GM18517 (cell line): ENCODE measurements around the gene TTC39B.
"Not testable (repeated sequence)": the region's sequence is repeated elsewhere in the genome, so short reads cannot be mapped to it uniquely, and the experiment has no call there.

Experiments used
- ATAC-seq: cut with Tn5 transposase; IDR thresholded peaks from one replicate; pipeline ENCODE4 v1.9.1; 2021; ENCODE audit warnings: mild to moderate bottlenecking, moderate library complexity; ENCODE audit not compliant: unreplicated experiment

TTC39B gene

DNA sequence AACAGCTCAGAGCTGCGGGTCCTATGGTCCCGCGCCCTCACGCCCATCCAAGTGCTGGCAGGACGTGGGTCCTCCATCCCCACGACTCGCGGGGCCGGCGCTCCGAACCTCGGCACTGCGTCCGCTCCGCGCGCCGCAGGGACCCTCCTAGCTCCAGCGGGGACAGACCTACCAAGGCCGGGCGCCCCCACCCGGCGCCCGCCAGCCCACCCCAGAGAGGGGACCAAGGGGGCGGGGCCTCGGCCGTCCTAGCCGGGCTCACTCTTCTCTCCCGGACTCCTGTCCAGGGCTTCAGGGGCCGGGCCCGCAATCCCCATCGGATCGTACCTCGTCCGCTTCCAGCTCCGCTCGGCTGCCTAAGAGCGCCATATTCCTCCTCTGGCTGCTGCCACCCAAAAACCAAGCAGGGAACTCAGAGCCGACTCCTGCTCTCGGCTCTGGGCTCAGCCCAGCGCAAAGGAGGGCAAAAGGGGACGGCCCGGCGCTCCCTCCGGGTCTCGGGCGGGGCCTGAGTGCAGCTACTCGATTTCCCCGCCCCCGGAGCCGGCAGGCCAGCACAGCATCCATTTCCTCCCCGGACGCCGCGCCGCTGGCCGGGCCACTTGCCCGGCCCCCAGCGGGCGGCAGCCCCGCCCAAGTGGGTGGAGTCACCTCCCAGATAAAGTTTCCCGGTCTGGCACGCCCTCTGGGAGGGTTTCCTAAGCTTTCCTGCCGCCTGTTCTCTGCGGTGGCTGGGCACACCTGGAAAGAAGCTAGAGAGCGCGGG, at the start of gene TTC39B:
TSS of gene TTC39B (minus strand) at position 460 of the 766 bp plus-strand sequence. CDS start at position 369, 91 bp downstream.
- ATAC-seq = peak; percentile 89

DNA sequence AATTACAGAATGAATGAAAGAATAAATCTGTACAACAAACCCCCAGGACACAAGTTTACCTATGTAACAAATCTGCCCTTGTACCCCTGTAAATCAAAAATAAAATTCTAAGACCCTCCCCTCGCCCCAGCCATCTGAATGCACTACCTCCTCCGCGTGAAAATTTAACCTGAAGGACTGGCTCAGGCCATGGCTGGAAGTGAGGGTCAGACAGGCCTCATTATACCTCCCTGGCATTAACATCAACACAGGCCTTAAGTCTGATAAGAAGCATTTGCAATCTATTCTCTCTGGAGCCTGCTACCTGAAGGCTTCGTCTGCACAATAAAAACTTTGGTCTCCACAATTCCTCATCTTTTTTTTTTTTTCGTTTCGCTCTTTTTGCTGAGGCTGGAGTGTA, 48.7 kb upstream of the TTC39B start:
- no peak for ATAC-seq

DNA sequence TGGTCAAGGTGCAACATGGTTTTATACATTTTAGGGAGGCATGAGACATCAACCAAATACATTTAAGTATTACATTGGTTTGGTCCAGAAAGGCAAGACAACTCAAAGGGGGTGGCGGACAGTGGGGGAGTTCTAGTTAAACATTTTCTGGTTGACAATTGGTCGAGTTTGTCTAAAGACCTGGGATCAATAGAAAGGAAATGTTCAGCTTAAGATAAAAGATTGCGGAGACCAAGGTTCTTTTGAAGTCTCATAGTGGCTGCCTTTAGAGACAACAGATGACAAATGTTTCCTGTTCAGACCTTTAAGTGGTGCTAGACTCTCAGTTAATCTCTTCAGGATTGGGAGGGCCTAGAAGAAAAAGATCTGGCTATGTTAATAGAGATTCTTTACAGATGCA, 47.7 kb upstream of the TTC39B start:
- no peak for ATAC-seq

- no peak for ATAC-seq
These were observed 46.9 kb upstream of the TTC39B start for GRCh38 chr9:15353892-15354291.

GRCh38 chr9:15352306-15352705, 45.3 kb upstream of the TTC39B start:
- no peak for ATAC-seq

DNA sequence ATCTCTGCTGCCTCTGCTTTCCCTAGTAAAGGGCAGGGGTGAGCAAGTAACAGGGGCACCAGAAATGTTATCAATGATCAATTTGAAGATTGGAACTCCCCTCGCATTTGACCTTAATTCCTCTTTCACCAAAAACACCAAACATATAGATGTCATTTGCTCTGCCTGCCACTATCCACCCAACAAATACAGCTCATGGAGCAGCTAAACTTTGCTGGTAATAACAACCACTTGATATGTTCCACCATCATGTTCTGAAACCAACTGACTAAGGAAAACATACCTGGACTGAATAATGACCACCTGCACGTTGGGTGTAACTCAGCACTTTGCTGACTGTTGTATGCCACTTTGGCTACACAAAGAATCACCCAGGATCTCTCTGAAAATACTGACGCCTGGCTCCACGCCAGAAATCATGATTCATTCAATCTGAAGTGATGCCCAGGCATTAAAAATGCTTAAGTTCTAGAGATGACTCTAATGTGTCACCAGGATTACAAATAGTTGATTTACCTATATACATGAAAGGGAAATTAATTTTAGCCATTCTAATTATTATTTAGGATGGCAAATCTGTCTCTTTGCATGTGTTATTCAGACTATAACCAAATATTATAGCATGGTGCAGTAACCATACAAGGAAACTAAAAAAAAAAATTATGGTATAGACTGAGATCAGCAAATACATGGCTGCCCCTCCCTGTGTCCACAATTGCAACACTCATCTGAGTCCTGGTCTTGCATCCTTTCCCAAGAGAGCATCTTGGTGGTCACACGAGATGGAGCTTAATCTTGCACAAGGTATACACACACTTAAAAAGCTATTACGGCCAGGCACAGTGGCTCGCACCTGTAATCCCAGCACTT, 43.1 kb upstream of the TTC39B start:
- no peak for ATAC-seq

GRCh38 chr9:15346837-15347236, 39.8 kb upstream of the TTC39B start:
- ATAC-seq = no peak

DNA sequence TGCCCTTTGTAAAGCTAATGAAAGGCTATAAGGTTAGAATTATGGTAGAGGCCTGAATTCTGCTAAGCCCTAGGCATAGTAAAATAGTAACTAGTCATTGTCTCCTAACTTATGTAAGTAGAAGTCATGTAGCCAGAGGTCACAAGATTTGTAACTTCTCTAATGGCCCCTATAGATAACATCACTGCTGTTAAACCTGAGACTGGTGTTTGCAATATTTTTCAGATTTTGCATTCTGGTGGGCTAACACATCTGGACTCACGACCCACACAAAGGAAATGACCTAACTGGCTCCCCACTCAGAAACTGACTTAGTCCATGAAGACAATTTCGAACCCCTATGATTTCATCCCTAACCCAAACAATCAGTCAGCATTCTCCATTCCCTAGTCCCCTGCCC, 37.2 kb upstream of the TTC39B start:
- no peak for ATAC-seq

DNA sequence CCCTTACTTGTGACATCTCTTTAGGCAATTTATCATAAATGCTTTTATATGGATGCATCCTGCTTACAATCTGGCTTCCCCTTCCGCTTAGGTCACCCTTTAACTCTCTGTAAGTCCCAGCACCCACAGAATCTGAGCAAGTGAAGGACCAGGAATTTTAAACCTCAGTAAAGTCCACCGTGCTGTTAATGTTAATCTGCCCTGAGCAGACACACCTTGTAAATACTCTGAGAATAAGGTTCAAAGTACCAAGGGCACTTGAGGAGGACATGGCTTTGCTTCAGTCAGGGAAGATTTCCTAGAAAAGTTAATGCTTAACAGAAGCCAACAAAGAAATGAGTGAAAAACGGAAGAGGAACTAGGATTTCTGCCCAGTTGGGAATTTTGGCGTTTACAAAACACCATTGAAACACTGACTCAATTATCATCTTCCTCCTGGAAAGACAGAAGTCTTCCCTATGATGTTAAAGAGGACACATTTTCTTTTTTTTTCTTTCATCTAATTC, 26.4 kb upstream of the TTC39B start:
- no peak for ATAC-seq

DNA sequence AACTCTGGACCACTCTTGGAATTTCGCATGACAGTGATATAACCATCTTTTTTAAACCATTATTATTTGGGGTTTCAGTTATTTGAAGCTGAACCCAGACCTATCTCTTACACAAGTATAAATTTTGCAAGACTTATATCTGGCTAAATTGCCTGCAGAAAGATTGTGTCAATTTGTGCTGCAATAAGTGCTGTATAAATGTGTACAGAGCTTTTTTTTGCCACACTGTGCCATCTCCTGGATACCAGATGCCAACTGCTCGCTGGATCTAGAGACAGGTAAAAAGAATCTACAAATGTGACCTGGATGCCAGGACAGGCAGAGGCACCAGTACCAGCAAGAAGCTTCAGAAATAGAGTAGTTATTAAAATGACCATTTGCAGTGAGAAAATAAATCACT, 25.9 kb upstream of the TTC39B start:
- no peak for ATAC-seq

DNA sequence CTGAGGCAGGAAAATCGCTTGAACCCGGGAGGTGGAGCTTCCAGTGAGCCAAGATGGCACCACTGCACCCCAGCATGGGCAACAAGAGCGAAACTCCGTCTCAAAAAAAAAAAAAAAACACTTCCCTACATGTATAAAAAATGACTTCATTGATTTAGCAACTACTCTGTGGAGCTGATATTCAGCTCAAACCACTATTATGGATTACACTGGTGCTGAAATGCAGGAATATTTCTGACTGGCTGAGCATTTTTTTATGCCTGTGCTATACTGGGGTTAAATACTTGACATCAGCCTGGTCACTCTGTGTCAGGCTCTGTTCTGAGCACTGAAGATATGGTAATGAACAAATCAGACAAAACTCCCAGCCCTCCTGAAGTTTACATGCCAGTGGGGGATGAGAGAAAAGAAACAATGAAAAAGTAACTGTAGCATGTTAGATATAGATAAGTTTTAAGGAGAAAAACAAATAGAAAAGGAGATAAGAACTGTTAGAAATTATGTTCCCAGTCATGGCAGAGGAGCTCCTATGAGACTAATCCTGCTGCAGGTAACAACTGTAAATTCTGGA, 22.6 kb upstream of the TTC39B start:
- ATAC-seq = no peak

DNA sequence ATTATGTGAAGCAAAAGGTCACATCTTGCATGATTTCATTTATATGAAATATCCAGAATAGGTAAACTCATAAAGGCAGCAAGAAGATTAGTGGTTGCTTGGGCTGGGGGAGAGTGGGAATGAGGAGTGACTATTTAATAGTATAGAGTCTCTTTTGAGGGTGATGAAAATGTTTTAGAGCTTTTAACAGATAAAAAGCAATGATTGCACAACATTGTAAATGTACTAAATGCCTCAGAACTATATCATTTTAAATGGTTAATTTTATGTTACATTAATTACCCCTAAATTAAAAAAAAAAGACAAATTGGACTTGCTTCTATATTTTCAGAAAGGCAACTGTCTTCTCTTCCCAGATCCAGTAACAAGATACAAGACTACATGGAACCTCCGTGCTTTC, 21.9 kb upstream of the TTC39B start:
- no peak for ATAC-seq

DNA sequence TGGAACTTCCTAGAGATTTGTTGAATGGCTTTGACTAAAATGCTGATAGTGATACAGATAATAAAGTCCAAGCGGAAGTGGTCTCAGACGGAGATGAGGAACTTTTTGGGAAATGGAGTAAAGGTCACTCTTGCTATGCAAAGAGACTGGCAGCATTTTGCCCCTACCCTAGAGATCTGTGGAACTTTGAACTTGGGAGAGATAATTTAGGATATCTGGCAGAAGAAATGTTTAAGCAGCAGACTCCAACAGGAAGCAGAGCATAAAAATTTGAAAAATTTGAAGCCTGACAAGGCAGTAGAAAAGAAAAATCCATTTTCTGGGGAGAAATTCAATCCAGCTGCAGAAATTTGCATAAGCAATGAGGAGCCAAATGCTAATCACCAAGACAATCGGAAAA, 15.7 kb upstream of the TTC39B start:
- not testable (repeated sequence) for ATAC-seq

DNA sequence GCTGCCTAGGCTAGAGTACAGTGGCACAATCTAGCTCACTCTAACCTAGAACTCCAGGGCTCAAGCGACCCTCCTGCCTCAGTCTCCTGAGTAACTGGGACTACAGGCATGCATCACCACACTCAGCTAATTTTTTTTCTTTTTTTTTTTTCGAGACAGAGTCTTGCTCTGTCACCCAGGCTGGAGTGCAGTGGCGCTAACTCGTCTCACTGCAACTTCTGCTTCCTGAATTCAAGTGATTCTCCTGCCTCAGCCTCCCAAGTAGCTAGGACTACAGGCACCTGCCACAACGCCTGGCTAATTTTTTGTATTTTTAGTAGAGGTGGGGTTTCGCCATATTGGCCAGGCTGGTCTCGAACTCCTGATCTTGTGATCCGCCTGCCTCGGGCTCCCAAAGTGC, 12.6 kb upstream of the TTC39B start:
- ATAC-seq = not testable (repeated sequence)

- ATAC-seq = no peak
These were observed 10.8 kb upstream of the TTC39B start for GRCh38 chr9:15317836-15318235.

- ATAC-seq = no peak
These were observed 4.6 kb upstream of the TTC39B start for GRCh38 chr9:15311607-15312006.

DNA sequence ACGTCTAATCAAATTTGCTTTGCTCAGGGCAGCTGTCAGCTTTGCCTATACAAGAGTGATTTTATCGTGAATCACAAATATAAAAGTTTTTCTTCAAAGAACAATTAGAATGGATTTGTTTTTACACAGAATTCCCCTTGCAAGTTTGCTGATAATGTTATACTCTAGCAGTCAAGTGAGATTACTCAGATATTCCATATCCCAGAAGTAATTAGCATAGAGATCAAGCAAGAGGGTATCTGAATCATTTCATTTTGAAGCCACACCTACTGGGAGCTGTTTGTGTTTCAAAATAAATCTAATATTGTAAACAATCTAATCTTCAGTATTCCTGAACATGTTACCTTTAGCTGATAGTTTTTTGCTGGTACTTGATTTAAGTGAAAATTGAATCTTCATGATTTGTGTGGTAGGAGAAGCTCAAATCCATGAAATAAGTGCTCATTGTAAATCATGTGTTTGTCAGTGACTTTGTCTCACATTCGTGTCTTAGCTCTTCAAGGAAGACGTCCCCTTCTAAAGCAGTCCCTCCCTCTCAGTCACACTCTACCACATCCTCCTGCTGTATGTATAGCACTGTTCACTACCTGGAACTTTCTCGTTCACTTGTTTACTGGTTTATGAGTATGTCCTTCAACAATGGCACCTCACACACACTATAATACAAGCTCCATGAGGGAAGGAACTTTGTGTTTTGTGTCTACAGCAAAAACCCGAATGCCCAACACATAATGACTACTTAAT, 3.3 kb upstream of the TTC39B start:
- ATAC-seq = no peak

- no peak for ATAC-seq
These were observed 1.5 kb upstream of the TTC39B start for GRCh38 chr9:15308511-15308910.

DNA sequence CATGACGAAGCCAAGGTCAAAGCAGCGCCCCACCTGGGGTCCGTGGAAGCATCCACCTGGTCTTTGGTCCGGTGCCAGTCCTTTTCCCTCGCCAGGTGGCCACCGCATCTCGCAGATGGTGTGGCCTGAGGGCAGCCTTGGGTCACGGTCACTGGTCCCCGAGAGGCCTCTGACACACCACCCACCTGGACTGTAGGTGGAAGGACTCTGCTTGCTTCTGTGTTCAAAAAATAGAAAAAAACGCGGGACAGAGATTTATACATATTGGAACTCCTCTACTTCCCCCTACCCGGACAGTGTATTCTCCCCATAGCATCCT, 466 bp upstream of the TTC39B start:
- ATAC-seq = peak; percentile 42

- no peak for ATAC-seq
These were observed 804 bp downstream of the TTC39B start for GRCh38 chr9:15306068-15306756.
